Activated CD8-positive, alpha-beta memory T cell treated with anti-CD3 and anti-CD28 coated beads, Interleukin-2, amount 50 U/mL, for 24 hours (primary cell): ENCODE measurements around the gene PLEKHF1.

Source experiments
- DNase-seq: peaks from one replicate; pipeline ENCODE4 v3.0.0-alpha.2; 2020; ENCODE audit errors: extremely low read depth

Gene PLEKHF1

DNA sequence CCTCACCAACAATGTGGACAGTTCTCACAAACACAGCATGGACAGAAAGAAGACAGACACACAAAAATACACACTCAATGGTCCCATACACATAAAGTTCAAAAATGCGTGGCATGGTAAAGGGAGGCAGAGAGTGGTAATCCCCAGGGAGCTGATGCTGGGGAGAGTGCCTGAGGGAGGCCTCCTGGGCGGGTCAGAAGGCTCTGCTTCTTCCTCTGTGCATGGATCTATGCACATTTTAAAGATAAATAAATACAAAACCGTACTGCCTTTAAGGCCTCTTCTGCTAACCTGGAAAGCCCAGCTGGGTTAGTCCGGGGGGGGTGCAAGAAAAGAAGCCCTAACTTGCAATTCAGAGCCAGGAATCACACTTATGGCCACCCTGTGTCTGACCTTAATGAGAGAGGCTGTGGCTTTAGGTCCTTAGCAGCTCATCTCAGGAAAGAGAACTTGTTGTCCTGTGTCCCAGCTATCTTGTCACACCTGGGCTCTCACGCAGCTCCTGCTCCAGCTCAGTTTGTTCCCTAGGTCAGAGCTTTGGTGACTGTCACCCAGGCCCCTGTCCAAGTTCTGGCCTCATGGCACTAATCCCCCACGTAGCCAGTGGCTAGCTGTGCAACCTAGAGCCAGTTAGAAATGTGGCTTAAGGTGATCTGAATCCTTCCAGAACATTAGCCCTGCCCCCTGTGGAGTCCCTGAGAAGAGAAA, 30.7 kb upstream of the PLEKHF1 start:
- DNase-seq, result no peak

GRCh38 chr19:29635963-29636362, 29.3 kb upstream of the PLEKHF1 start:
- DNase-seq, result no peak

DNA sequence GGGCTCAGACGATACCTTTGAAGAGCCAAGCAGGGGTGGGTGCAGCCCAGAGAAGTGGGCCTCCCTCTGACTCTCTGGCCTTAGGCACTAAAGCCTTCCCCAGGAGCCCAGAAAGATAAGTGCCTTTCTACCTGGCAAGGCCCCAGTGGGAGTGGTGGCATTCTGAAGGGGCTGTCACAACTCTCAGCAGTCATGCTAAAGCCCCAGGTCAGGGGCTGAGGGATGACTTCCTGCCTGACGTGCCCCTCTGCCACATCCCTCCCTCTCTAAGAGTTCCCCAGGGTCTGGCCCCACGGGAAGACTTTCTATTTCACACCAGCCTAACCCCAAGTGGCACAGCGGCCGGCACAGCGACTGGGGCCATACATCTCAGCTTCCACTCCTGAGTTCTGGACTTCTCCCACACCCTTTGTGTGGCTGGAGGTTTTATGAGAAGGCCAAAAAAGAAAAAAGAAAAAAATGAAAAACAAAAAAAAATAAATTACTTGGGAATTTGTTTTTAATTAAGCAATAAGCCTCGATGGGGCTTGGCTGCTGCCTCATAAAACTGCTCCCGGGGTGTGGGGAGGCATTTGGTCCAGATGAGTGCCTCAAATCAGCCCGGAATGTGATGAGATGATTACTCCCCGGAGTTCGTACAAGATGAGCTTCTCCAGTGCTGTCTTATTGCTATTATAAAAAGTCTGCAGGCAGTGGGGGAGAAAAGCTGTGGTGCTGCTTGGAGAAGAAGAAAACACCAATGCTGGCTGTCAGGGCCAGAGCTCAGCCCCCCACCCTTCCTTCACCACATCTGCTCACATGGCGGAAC, 28.5 kb upstream of the PLEKHF1 start:
- DNase-seq, result no peak

DNA sequence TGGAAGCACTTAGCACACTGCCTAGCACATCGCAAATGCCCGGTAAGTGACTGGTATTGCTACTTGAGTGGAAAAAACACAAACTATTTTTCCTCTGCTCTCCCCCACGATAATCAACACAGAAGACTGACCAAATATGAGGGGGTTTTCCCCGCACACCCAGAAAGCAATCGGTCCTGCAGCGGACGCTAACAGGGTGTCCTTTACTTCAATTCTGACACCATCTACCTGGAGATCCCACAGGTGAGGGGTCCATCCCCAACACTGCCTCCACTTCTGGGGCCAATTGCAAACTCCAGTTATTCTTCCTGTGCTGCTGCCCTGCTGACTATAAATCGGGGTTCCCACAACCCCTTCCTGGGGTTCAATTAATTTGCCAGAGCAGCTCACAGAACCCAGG, 26.2 kb upstream of the PLEKHF1 start:
- DNase-seq, result no peak

GRCh38 chr19:29640231-29640630, 25.0 kb upstream of the PLEKHF1 start:
- no peak for DNase-seq

DNA sequence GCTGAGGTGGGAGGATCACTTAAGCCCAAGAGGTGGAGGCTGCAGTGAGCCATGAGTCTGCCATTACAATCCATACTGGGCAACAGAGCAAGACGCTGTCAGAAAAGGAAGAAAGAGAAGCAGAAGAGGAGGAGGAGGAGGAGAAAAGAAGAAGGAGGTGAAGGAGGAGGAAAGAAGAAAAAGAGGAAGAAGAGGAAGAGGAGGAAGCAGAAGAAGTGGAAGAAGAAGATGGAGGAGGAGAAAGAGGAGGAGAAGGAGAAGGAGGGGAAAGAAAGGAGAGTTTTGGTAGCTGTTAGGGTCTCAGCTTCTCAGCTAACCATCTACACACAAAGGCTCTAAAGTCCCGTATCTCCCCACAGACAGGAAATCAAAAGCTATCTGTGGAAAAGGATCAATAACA, 23.7 kb upstream of the PLEKHF1 start:
- no peak for DNase-seq

- DNase-seq, result no peak
These were observed 21.8 kb upstream of the PLEKHF1 start for GRCh38 chr19:29643361-29643935.

DNA sequence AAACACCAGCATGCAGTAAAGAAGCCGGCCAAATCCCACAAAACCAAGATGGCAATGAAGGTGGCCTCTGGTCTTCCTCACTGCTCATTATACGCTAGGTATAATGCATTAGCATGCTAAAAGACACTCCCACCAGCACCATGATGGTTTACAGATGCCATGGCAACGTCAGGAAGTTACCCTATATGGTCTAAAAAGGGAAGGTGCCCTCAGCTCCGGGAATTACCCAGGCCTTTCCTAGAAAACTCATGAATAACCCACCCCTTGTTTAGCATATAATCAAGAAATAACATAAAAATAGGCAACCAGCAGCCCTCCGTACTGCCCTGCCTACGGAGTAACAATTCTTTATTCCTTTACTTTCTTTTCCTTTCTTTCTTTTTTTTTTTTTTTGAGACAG, 21.1 kb upstream of the PLEKHF1 start:
- no peak for DNase-seq

DNA sequence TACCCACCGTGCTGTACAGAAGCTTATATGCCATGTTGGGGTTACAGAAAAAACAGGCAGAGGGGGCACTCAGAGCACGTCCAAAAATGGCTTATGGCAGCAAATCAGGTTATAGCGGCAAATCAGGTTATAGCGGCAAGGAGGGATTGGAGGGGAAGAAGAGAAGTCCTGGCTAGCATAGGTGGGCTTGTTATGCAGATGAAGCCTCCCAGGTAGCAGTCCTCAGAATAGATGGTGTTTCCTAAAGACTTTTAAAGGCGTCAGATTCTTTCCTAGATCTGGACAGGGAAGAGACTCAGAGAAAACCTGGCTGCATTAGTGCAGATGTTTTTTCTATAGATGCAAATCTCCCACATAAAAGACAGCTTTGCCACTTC, 19.8 kb upstream of the PLEKHF1 start:
- DNase-seq, result no peak

DNA sequence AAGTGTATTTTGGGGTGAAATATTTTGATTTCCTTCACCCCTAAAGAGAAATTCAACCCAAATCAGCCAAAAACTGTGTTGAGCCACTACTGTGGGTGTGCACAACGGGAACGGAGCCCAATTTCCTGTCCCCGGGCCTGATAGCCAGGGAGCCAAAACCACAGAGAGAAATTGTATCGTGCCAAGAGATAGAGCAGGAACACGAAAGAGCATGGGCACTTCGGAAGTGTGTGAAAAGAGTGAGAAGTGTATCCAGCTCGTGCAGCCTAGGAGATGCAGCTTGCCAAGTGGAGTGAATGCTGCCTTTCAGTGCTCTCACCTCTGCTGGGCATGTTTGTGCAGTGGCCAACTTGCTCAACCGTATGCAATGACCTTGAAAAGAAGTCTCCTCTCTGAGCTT, 19.4 kb upstream of the PLEKHF1 start:
- DNase-seq, result no peak

GRCh38 chr19:29650772-29651387, 14.4 kb upstream of the PLEKHF1 start:
- DNase-seq, result no peak

DNA sequence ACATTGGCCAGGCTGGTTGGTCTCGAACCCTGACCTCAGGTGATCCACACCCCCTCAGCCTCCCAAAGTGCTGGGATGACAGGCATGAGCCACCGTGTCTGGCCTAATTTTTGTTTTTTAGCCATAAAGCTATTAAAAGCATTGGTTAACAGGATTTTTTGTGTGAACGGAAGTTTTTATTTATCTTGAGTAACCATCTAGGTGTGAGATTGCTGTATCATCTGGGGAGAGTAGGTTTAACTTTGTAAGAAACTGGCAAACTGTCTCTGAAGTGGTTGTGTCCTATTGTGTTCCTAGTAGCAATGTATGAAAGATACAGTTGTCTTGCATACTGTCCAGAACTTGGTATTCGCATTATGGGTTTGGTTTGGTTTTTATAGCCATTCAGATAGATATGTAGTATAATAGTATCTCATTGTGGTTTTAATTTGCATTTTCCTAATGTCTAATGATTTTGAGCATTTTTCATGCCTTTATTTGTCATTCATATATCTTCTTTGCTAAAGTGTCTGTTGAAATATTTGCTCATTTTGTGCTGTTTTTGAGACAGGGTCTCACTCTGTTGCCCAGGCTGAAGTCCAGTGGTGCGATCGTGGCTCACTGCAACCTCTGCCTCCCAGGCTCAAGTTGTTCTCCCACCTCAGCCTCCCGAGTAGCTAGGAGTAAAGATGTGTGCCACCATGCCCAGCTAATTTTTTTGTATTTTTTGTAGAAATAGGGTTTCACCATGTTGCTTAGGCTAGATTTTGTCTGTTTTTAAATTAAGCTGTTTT, 13.5 kb upstream of the PLEKHF1 start:
- no peak for DNase-seq

DNA sequence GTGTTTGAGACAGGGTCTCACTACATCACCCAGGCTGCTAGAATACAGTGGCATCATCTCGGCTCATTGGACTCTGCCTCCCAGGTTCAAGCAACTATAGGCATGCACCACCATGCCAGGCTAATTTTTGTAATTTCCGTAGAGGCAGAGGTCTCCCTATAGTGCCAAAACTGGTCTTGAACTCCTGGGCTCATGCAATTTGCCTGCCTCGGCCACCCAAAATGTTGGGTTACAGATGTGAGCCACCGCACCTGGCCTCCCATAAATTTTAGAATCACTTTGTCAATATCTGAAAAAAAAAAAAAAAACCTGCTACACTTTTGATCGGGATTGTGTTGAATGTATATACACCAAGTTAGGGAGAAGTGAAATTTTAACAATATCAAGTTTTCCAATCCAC, 11.9 kb upstream of the PLEKHF1 start:
- DNase-seq, result no peak

GRCh38 chr19:29655648-29656335, 9.5 kb upstream of the PLEKHF1 start:
- no peak for DNase-seq

DNA sequence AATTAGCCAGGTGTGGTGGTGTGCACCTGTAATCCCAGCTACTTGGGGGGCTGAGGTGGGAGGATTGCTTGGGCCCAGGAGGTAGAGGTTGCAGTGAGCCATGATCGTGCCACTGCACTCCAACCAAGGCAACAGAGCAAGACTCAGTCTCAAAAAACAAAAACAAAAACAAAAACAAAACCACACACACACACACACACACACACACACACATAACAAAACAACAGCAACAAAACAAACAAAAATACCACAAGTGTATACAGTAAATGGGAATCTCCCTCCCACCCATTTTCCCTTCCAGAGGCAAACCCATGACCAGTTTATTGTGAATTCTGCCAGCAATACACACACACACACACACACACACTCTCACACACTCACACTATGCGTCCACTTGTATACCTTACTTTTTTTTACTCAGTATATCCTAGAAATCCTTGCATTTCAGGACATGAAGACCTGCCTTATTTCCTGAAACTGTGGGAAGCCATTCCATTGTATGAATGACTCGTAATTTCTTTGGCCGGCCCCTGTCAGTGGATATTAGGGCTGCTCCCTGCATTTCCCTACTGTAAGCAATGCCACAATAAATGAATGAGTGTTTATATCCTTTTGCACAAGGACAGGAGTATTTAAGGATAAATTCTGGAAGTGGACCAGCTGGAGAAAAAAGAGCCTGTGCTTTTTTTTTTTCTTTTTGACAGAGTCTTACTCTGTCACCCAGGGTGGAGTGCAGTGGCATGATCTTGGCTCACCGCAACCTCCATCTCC, 6.9 kb upstream of the PLEKHF1 start:
- DNase-seq, result no peak

DNA sequence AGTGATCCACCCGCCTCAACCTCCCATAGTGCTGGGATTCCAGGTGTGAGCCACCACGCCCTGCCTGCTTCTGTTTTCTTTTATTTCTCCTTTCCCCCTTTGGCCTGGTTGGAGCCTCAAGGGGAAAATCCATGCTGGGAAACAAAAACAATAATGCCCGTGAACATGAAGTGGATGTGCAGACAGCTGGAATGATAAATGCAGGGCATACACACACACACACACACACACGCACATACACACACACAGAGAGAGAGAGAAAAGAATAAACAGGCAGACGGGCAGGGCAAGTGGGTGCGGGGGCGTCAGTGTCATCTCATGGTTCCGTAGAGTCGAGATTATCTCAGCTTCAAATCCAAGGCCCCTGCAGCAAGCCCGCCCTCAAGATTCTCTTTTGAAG, 4.4 kb upstream of the PLEKHF1 start:
- DNase-seq, result no peak

DNA sequence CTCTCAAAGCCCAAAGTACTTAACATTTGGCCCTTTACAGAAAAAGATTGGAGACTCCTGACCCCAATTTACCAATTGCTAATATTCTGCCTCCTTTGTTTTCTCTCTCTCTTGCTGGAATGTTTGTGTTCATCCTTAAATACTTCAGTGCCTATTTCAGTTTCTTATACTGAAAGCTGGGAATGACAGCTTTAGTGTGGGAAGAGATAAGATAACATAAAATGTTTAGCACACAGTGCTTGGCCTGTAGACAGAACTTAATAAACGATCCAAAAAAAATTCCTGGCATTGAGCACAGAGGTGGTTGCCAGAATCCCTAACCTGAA, 3.0 kb upstream of the PLEKHF1 start:
- DNase-seq, result no peak

DNA sequence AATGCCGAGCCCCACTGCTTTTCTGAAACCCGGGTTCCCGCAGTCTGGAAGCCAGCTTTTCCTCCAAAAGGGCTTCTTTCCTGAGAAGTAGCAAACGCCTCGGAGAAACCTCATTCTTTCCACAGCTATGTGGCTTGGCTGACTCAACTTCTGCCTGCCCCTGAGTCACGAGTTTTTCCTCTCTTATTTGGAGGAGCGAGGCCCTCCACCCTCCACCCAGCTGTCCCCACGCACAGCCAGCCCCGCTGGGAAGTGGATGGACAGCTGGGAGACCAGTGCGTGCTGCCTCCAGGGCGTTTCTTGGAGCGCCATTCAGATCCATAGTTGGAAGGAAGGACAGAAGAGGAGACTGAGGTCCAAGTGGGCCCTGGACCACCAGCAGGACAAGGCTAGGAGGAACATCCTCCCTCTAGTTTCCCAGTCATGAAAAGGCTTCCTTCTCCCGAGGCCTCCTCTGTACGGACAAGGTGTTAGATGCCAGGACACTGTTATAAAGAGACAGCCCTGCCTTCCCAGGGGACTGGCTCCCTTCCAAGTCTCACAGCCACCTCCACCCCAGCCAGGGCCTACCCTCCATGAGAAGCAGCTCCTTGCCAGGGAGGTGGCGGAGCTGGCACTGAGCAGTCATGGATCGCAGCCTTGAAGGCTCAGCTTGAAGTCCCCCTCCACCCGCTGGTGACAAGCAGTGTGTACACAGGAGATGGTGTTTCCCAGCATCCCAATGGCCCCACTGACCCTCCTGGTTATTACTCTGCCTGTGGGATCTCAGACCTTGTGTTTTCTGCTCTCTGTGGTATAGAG, 2.5 kb upstream of the PLEKHF1 start:
- DNase-seq, result no peak

DNA sequence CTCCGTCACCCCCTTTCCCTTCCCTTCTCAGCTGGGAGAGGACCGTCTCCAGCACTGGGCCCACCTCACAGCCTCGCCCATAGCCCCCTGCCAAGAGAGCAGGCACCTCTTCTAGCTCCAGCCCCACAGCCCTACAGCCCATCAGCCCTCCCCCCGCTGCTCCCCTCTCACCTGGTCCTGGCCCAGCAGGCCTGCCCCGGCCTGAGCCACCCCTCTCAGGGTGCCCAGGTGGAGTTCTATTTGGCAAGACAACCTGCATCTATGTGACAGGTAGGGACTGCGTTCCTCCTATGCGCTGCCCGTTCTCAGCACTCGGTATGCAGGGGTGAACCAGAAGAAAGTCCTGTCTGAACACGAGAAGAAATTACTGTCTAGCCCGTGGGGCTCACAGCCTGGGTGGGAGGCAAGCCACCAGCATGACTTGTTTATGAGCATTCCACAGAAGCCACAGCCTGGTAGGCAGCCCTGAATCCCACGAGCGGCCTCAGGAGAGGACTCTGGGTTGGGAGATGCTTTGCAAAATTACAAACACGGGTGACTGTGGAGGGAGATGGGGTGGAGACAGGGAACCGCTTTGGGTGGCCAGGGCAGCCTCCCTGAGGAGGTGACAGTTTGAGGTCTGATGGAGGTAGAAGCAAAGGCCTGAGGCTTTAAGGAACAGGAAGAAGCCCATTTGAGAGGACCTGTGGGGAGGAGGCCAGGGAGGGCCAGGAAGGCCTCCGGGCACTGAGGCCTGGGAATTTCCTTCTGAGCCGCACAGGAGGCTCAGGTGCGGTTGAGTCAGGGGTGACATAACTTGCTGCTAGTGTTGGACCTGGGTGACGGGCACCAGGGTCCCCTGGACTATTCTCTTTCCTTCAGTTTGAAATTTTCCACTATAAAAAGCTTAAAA, 1.2 kb upstream of the PLEKHF1 start:
- no peak for DNase-seq
